HCT116 (cell line): ENCODE measurements around the gene AGBL3. TPM values are rescaled to one million over a fixed set of nuclear protein-coding genes. Genes with fewer than 3 reads are reported as not detected.

Experiments used
- ATAC-seq: fragments of 200-7000 bp; cut with Tn5 transposase; 2 replicates; pipeline ENCODE4 v1.9.1; 2020; ENCODE audit warnings: mild to moderate bottlenecking, moderate library complexity
- BruUV-seq: library from RNA; stranded (reverse); fragments of 400-500 nt; replicated peaks from 2 replicates; lab custom pipeline; 2021; lab: Mats Ljungman, UMichigan
- CTCF ChIA-PET: fragments of 300-600 bp; sonication (Branson Sonifier 250); formaldehyde crosslinking; loops from one replicate; lab custom pipeline; 2021; ENCODE audit warnings: antibody characterized with exemption; lab: Charles Lee
- POLR2A ChIA-PET: fragments of 300-600, 350-600 bp; sonication (Branson Sonifier 250); formaldehyde crosslinking; loops from one replicate; lab custom pipeline; 2021; ENCODE audit warnings: antibody characterized with exemption; lab: Charles Lee
- RAD21 ChIA-PET, 2 experiments: fragments of 300-600 bp; sonication (Branson Sonifier 250); formaldehyde crosslinking; loops; one replicate each; lab custom pipeline; 2023; ENCODE audit warnings: low total read pairs in 2 of 2; ENCODE audit not compliant: uncharacterized antibody in 2 of 2, unreplicated experiment in 2 of 2, low non-redundant PET in 1 of 2; lab: Charles Lee
- DNase-seq: peaks from one replicate; pipeline ENCODE4 v3.0.0-alpha.2; 2010; ENCODE audit warnings: low read depth, low spot score
- H2AFZ ChIP-seq: fragments of 200-600 bp; shearing (Covaris generic), sonication (generic); 2 replicates; pipeline ENCODE4 v1.6.1; 2017; ENCODE audit warnings: low read depth, mixed run types, mixed read lengths, antibody characterized with exemption, low read length; ENCODE audit not compliant: poor library complexity, severe bottlenecking
- H3K27ac ChIP-seq: 2 replicates; pipeline ENCODE4 v1.5.1; 2012; ENCODE audit warnings: low read depth, low read length
- H3K27me3 ChIP-seq: fragments of 200-600 bp; sonication (generic); 2 replicates; pipeline ENCODE4 v1.6.1; 2016; ENCODE audit warnings: mixed run types, low read length, mixed read lengths; ENCODE audit not compliant: insufficient read depth
- H3K36me3 ChIP-seq, 2 experiments: fragments of 200-500 bp in 1 of 2; fragments of 200-600 bp in 1 of 2; sonication (Bioruptor generic) in 1 of 2; sonication (generic) in 1 of 2; 2 replicates each; pipeline versions ENCODE4 v1.5.1 to v1.6.1; 2014 to 2016; ENCODE audit warnings: low read length in 2 of 2, inconsistent platforms in 1 of 2, mixed read lengths in 1 of 2, mixed run types in 1 of 2; ENCODE audit not compliant: insufficient read depth in 2 of 2, control insufficient read depth in 1 of 2
- H3K4me1 ChIP-seq, 2 experiments: fragments of 200-600 bp in 1 of 2; sonication (generic) in 1 of 2; 2 replicates each; pipeline versions ENCODE4 v1.5.1 to v1.6.1; 2012 to 2017; ENCODE audit warnings: low read length in 2 of 2, inconsistent platforms in 1 of 2, mild to moderate bottlenecking in 1 of 2, mixed read lengths in 1 of 2, mixed run types in 1 of 2, moderate library complexity in 1 of 2; ENCODE audit not compliant: insufficient read depth in 2 of 2, control insufficient read depth in 1 of 2
- H3K4me2 ChIP-seq: fragments of 200-600 bp; sonication (generic); 2 replicates; pipeline ENCODE4 v1.6.1; 2017; ENCODE audit warnings: mixed run types, low read length, mixed read lengths
- H3K4me3 ChIP-seq, 2 experiments: fragments of 200-600 bp in 1 of 2; sonication (generic) in 1 of 2; replicated peaks in 1 of 2; 2 replicates each; pipeline ENCODE4 v1.5.1; 2011 to 2016; ENCODE audit warnings: low read length in 2 of 2, control low read depth in 1 of 2, low read depth in 1 of 2, mild to moderate bottlenecking in 1 of 2, mixed read lengths in 1 of 2, mixed run types in 1 of 2
- H3K79me2 ChIP-seq: fragments of 200-600 bp; sonication (generic); 2 replicates; pipeline ENCODE4 v1.6.1; 2017; ENCODE audit warnings: mild to moderate bottlenecking, mixed run types, low read length, moderate library complexity, mixed read lengths; ENCODE audit not compliant: insufficient read depth
- H3K9ac ChIP-seq: fragments of 200-600 bp; sonication (generic); 2 replicates; pipeline ENCODE4 v1.6.1; 2016; ENCODE audit warnings: low read length, mixed read lengths
- H3K9me2 ChIP-seq: fragments of 200-600 bp; sonication (generic), shearing (Covaris generic); 2 replicates; pipeline ENCODE4 v1.6.1; 2017; ENCODE audit warnings: mixed run types, mild to moderate bottlenecking, moderate library complexity; ENCODE audit not compliant: insufficient read depth
- H3K9me3 ChIP-seq, 2 experiments: fragments of 200-500 bp in 1 of 2; fragments of 200-600 bp in 1 of 2; sonication (Bioruptor generic) in 1 of 2; sonication (generic) in 1 of 2; 2 replicates each; pipeline ENCODE4 v1.6.1; 2014 to 2017; ENCODE audit warnings: low read length in 2 of 2, mixed read lengths in 2 of 2, inconsistent platforms in 1 of 2, low read depth in 1 of 2, mild to moderate bottlenecking in 1 of 2, mixed run types in 1 of 2, moderate library complexity in 1 of 2; ENCODE audit not compliant: control insufficient read depth in 1 of 2, insufficient read depth in 1 of 2
- H4K20me1 ChIP-seq: fragments of 200-600 bp; sonication (generic), shearing (Covaris generic); 2 replicates; pipeline ENCODE4 v1.6.1; 2017; ENCODE audit warnings: mixed run types, mild to moderate bottlenecking, moderate library complexity; ENCODE audit not compliant: insufficient read depth
- ATF3 ChIP-seq: IDR thresholded peaks from 2 replicates; pipeline ENCODE4 v1.6.1; 2012
- CBX3 ChIP-seq: IDR thresholded peaks from 2 replicates; pipeline ENCODE4 v1.6.1; 2012; ENCODE audit warnings: low read depth
- CEBPB ChIP-seq: IDR thresholded peaks from 2 replicates; pipeline ENCODE4 v1.6.1; 2012; ENCODE audit warnings: low read depth
- EGR1 ChIP-seq: IDR thresholded peaks from 2 replicates; pipeline ENCODE4 v1.6.1; 2012; ENCODE audit warnings: low read depth
- ELF1 ChIP-seq: IDR thresholded peaks from 2 replicates; pipeline ENCODE4 v1.6.1; 2012; ENCODE audit warnings: low read depth, borderline replicate concordance
- EZH2 ChIP-seq: fragments of 200-600 bp; sonication (generic); IDR thresholded peaks from 2 replicates; pipeline ENCODE4 v1.6.1; 2017; ENCODE audit warnings: antibody characterized with exemption, mixed run types
- EZH2phosphoT487 ChIP-seq: fragments of 200-600 bp; IDR thresholded peaks from 2 replicates; pipeline ENCODE4 v1.6.1; 2018; ENCODE audit warnings: antibody characterized with exemption, borderline replicate concordance
- FOSL1 ChIP-seq: IDR thresholded peaks from 2 replicates; pipeline ENCODE4 v1.6.1; 2012; ENCODE audit warnings: low read depth
- JUND ChIP-seq: IDR thresholded peaks from 2 replicates; pipeline ENCODE4 v1.6.1; 2012
- POLR2AphosphoS5 ChIP-seq: IDR thresholded peaks from 2 replicates; pipeline ENCODE4 v1.6.1; 2011; ENCODE audit warnings: mild to moderate bottlenecking, low read depth, low read length, moderate library complexity
- RAD21 ChIP-seq: IDR thresholded peaks from 2 replicates; pipeline ENCODE4 v1.6.1; 2012; ENCODE audit warnings: low read depth, mild to moderate bottlenecking
- REST ChIP-seq: IDR thresholded peaks from 2 replicates; pipeline ENCODE4 v1.6.1; 2012; ENCODE audit warnings: low read depth
- SP1 ChIP-seq: IDR thresholded peaks from 2 replicates; pipeline ENCODE4 v1.6.1; 2012; ENCODE audit warnings: low read depth
- SRF ChIP-seq: IDR thresholded peaks from 2 replicates; pipeline ENCODE4 v1.6.1; 2012; ENCODE audit warnings: low read depth
- TCF7L2 ChIP-seq: IDR thresholded peaks from 2 replicates; pipeline ENCODE4 v1.7.0; 2011; ENCODE audit warnings: borderline replicate concordance, inconsistent platforms; ENCODE audit not compliant: insufficient read depth, insufficient read length; ENCODE audit errors: extremely low read depth
- YY1 ChIP-seq: IDR thresholded peaks from 2 replicates; pipeline ENCODE4 v1.6.1; 2011; ENCODE audit warnings: low read length, low read depth, moderate library complexity, mild to moderate bottlenecking; ENCODE audit not compliant: insufficient replicate concordance; ENCODE audit errors: extremely low read depth
- ZFX ChIP-seq: fragments of 450-650 bp; IDR thresholded peaks from 2 replicates; pipeline ENCODE4 v1.6.1; 2017
- intact Hi-C: fragments of 100-400 bp; cut with micrococcal nuclease; formaldehyde crosslinking; loops from 2 replicates; pipeline ENCODE4 v1.10.0; 2022
- total RNA-seq: library from RNA; stranded (reverse); gene quantifications from one replicate; pipeline ENCODE4 v1.2.1, GENCODE V29; 2021; ENCODE audit not compliant: unreplicated experiment
- TF ChIP-seq, protein P1 (sequence below), 3 experiments: fragments of 200-600 bp in 1 of 3; sonication (generic) in 1 of 3; IDR thresholded peaks in 2 of 3; conservative IDR thresholded peaks in 1 of 3; 2 replicates each; pipeline ENCODE4 v1.5.1; 2012 to 2017; ENCODE audit warnings: low read depth in 2 of 3, low read length in 2 of 3, antibody characterized with exemption in 1 of 3, borderline replicate concordance in 1 of 3, control low read depth in 1 of 3, mild to moderate bottlenecking in 1 of 3, mixed read lengths in 1 of 3, mixed run types in 1 of 3, moderate library complexity in 1 of 3; ENCODE audit not compliant: insufficient read depth in 1 of 3

Gene AGBL3
- total RNA-seq, 1 experiment from 2014 or later = 1.9 TPM

GRCh38 chr7:134946260-134946659, 40.0 kb upstream of the AGBL3 start (continued):
- TF ChIP-seq CEBPB = no peak
- no peak for TF ChIP-seq ZFX
- TF ChIP-seq JUND = no peak
- TF ChIP-seq, protein P1, sequence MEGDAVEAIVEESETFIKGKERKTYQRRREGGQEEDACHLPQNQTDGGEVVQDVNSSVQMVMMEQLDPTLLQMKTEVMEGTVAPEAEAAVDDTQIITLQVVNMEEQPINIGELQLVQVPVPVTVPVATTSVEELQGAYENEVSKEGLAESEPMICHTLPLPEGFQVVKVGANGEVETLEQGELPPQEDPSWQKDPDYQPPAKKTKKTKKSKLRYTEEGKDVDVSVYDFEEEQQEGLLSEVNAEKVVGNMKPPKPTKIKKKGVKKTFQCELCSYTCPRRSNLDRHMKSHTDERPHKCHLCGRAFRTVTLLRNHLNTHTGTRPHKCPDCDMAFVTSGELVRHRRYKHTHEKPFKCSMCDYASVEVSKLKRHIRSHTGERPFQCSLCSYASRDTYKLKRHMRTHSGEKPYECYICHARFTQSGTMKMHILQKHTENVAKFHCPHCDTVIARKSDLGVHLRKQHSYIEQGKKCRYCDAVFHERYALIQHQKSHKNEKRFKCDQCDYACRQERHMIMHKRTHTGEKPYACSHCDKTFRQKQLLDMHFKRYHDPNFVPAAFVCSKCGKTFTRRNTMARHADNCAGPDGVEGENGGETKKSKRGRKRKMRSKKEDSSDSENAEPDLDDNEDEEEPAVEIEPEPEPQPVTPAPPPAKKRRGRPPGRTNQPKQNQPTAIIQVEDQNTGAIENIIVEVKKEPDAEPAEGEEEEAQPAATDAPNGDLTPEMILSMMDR (IDR thresholded peaks at IDR 0.05 in 2 of 3, conservative IDR thresholded peaks at IDR 0.05 in 1 of 3; ENCODE audit: borderline replicate concordance in 1 of 3, insufficient read depth in 1 of 3, low read depth in 2 of 3, low read length in 2 of 3) = no peak

- no peak for ATAC-seq
- no peaks in the 10 kb centered on the region for H3K9me2 ChIP-seq
- H3K27ac ChIP-seq = no peak overlapping the region
- no peak overlapping the region for H3K9ac ChIP-seq
- intact Hi-C loops = loop anchor here (10.0 kb wide), 1 partner anchor 513 kb away; no protein-coding TSS in a partner anchor
- H4K20me1 ChIP-seq = no peaks in the 10 kb centered on the region
- H3K79me2 ChIP-seq = no peaks in the 10 kb centered on the region
- no peak for TF ChIP-seq YY1
- no peak for TF ChIP-seq CBX3
- TF ChIP-seq EZH2 = no peak
- TF ChIP-seq SRF = no peak
- TF ChIP-seq REST = no peak
- TF ChIP-seq EZH2phosphoT487 = no peak
- no peak for TF ChIP-seq EGR1
- TF ChIP-seq POLR2AphosphoS5 = no peak
- no peak for TF ChIP-seq RAD21
- TF ChIP-seq ATF3 = no peak
- no peak for TF ChIP-seq SP1
- TF ChIP-seq FOSL1 = no peak
- no peak for TF ChIP-seq ELF1
- no peak for TF ChIP-seq TCF7L2
- H3K4me1 ChIP-seq = no peaks in the 10 kb centered on the region
- no peak overlapping the region for H3K4me2 ChIP-seq
- H2AFZ ChIP-seq = no peak overlapping the region
- POLR2A ChIA-PET = no interaction called here
- CTCF ChIA-PET = interaction anchor here (1.6 kb wide), 1 partner anchor 315 kb away, joined by 3 read pairs; no protein-coding TSS in a partner anchor
- BruUV-seq = no TSS peak
- RAD21 ChIA-PET = no interaction called here
- no peak for DNase-seq
- H3K4me3 ChIP-seq = no peak overlapping the region
- peaks cover 0 to 7% of the 10 kb centered on the region in 2 experiments; a peak in 2 of 4 replicates for H3K36me3 ChIP-seq
- H3K9me3 ChIP-seq = no peaks in the 10 kb centered on the region
- no peaks in the 10 kb centered on the region for H3K27me3 ChIP-seq
Measured at GRCh38 chr7:134947329-134947728, 39.0 kb upstream of the AGBL3 start.
